ENCODE measurements around the gene NLK. TPM values are rescaled to one million over a fixed set of nuclear protein-coding genes. Genes with fewer than 3 reads are reported as not detected.

The NLK gene
- total and polyA plus RNA-seq, 2 of the 13 experiments (the other 11 are each of a cell fraction or from before 2014, with no cell fraction given) = 13.4 to 14.6 TPM

DNA sequence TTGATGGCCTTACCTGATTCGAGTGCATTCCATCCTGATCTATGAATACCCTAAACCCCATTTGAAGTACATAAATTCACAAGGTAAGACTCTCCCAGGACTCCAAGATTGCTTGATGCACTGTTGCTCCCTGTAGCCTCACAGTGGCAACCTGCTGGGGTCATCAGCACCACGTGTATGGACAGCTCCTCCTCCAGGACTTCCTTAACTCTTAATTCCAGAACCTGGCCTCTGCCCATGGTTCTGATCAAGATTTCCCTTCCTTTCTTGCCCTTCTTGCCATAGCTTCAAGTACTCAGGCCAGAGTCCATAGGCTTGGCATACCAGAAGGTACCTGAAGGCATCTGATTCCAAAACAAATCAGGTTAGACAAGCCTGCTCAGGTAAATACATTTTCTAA lies 34.0 kb upstream of the NLK start (continued):
- TF ChIP-seq, protein P1, sequence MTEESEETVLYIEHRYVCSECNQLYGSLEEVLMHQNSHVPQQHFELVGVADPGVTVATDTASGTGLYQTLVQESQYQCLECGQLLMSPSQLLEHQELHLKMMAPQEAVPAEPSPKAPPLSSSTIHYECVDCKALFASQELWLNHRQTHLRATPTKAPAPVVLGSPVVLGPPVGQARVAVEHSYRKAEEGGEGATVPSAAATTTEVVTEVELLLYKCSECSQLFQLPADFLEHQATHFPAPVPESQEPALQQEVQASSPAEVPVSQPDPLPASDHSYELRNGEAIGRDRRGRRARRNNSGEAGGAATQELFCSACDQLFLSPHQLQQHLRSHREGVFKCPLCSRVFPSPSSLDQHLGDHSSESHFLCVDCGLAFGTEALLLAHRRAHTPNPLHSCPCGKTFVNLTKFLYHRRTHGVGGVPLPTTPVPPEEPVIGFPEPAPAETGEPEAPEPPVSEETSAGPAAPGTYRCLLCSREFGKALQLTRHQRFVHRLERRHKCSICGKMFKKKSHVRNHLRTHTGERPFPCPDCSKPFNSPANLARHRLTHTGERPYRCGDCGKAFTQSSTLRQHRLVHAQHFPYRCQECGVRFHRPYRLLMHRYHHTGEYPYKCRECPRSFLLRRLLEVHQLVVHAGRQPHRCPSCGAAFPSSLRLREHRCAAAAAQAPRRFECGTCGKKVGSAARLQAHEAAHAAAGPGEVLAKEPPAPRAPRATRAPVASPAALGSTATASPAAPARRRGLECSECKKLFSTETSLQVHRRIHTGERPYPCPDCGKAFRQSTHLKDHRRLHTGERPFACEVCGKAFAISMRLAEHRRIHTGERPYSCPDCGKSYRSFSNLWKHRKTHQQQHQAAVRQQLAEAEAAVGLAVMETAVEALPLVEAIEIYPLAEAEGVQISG (CRISPR knock-in tag; IDR thresholded peaks at IDR 0.05) = no peak
- no peak for TF ChIP-seq TAF1 (CRISPR knock-in tag; IDR thresholded peaks at IDR 0.05)
- TF ChIP-seq ZNF737 (CRISPR knock-in tag; IDR thresholded peaks at IDR 0.05; ENCODE audit: borderline replicate concordance) = no peak
- TF ChIP-seq ZBTB20 (CRISPR knock-in tag; IDR thresholded peaks at IDR 0.05; ENCODE audit: borderline replicate concordance, low read depth) = no peak
- no peak for TF ChIP-seq JUND (CRISPR knock-in tag; IDR thresholded peaks at IDR 0.05)
- TF ChIP-seq ZNF317 (CRISPR knock-in tag; IDR thresholded peaks at IDR 0.05) = no peak
- no peak for TF ChIP-seq ZNF432 (CRISPR knock-in tag; IDR thresholded peaks at IDR 0.05; ENCODE audit: borderline replicate concordance)
- TF ChIP-seq, protein P2, sequence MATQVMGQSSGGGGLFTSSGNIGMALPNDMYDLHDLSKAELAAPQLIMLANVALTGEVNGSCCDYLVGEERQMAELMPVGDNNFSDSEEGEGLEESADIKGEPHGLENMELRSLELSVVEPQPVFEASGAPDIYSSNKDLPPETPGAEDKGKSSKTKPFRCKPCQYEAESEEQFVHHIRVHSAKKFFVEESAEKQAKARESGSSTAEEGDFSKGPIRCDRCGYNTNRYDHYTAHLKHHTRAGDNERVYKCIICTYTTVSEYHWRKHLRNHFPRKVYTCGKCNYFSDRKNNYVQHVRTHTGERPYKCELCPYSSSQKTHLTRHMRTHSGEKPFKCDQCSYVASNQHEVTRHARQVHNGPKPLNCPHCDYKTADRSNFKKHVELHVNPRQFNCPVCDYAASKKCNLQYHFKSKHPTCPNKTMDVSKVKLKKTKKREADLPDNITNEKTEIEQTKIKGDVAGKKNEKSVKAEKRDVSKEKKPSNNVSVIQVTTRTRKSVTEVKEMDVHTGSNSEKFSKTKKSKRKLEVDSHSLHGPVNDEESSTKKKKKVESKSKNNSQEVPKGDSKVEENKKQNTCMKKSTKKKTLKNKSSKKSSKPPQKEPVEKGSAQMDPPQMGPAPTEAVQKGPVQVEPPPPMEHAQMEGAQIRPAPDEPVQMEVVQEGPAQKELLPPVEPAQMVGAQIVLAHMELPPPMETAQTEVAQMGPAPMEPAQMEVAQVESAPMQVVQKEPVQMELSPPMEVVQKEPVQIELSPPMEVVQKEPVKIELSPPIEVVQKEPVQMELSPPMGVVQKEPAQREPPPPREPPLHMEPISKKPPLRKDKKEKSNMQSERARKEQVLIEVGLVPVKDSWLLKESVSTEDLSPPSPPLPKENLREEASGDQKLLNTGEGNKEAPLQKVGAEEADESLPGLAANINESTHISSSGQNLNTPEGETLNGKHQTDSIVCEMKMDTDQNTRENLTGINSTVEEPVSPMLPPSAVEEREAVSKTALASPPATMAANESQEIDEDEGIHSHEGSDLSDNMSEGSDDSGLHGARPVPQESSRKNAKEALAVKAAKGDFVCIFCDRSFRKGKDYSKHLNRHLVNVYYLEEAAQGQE (IDR thresholded peaks at IDR 0.05; ENCODE audit: borderline replicate concordance in 1 of 2, low read depth in 1 of 2, low read length in 2 of 2) = peak; percentile 89 to 98
- TF ChIP-seq, protein P3, sequence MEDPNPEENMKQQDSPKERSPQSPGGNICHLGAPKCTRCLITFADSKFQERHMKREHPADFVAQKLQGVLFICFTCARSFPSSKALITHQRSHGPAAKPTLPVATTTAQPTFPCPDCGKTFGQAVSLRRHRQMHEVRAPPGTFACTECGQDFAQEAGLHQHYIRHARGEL (CRISPR knock-in tag; IDR thresholded peaks at IDR 0.05) = no peak
- no peak for TF ChIP-seq ZEB1 (IDR thresholded peaks at IDR 0.05; ENCODE audit: insufficient replicate concordance, low read depth)
- no peak for TF ChIP-seq MTA3 (CRISPR knock-in tag; IDR thresholded peaks at IDR 0.05)
- no peak for TF ChIP-seq ZNF615 (CRISPR knock-in tag; IDR thresholded peaks at IDR 0.05; ENCODE audit: borderline replicate concordance)
- TF ChIP-seq REXO4 (CRISPR knock-in tag; IDR thresholded peaks at IDR 0.05; ENCODE audit: borderline replicate concordance) = no peak
- no peak for TF ChIP-seq RFXAP (CRISPR knock-in tag; IDR thresholded peaks at IDR 0.05; ENCODE audit: borderline replicate concordance)
- TF ChIP-seq ZMYM3 (CRISPR knock-in tag; IDR thresholded peaks at IDR 0.05) = no peak
- TF ChIP-seq, protein P4, sequence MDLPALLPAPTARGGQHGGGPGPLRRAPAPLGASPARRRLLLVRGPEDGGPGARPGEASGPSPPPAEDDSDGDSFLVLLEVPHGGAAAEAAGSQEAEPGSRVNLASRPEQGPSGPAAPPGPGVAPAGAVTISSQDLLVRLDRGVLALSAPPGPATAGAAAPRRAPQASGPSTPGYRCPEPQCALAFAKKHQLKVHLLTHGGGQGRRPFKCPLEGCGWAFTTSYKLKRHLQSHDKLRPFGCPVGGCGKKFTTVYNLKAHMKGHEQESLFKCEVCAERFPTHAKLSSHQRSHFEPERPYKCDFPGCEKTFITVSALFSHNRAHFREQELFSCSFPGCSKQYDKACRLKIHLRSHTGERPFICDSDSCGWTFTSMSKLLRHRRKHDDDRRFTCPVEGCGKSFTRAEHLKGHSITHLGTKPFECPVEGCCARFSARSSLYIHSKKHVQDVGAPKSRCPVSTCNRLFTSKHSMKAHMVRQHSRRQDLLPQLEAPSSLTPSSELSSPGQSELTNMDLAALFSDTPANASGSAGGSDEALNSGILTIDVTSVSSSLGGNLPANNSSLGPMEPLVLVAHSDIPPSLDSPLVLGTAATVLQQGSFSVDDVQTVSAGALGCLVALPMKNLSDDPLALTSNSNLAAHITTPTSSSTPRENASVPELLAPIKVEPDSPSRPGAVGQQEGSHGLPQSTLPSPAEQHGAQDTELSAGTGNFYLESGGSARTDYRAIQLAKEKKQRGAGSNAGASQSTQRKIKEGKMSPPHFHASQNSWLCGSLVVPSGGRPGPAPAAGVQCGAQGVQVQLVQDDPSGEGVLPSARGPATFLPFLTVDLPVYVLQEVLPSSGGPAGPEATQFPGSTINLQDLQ (CRISPR knock-in tag; IDR thresholded peaks at IDR 0.05) = no peak
- no peak for TF ChIP-seq CENPT (CRISPR knock-in tag; IDR thresholded peaks at IDR 0.05; ENCODE audit: low read depth)
- TF ChIP-seq, protein P5, sequence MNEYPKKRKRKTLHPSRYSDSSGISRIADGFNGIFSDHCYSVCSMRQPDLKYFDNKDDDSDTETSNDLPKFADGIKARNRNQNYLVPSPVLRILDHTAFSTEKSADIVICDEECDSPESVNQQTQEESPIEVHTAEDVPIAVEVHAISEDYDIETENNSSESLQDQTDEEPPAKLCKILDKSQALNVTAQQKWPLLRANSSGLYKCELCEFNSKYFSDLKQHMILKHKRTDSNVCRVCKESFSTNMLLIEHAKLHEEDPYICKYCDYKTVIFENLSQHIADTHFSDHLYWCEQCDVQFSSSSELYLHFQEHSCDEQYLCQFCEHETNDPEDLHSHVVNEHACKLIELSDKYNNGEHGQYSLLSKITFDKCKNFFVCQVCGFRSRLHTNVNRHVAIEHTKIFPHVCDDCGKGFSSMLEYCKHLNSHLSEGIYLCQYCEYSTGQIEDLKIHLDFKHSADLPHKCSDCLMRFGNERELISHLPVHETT (CRISPR knock-in tag; conservative IDR thresholded peaks at IDR 0.05) = no peak
- TF ChIP-seq HMG20B (CRISPR knock-in tag; conservative IDR thresholded peaks at IDR 0.05) = 0 out of 2 replicates have a peak, but pooled peaks have one; percentile 48
- no peak for TF ChIP-seq JDP2 (CRISPR knock-in tag; IDR thresholded peaks at IDR 0.05; ENCODE audit: borderline replicate concordance)
